GM12801 (cell line): ENCODE results near the gene PRRC2A.

Experiments used
- TF ChIP-seq, protein P1 (sequence below): IDR thresholded peaks from one replicate; pipeline ENCODE4 v1.5.1; 2011; ENCODE audit warnings: control low read depth; ENCODE audit not compliant: insufficient read length; ENCODE audit errors: extremely low read depth

PRRC2A gene

DNA sequence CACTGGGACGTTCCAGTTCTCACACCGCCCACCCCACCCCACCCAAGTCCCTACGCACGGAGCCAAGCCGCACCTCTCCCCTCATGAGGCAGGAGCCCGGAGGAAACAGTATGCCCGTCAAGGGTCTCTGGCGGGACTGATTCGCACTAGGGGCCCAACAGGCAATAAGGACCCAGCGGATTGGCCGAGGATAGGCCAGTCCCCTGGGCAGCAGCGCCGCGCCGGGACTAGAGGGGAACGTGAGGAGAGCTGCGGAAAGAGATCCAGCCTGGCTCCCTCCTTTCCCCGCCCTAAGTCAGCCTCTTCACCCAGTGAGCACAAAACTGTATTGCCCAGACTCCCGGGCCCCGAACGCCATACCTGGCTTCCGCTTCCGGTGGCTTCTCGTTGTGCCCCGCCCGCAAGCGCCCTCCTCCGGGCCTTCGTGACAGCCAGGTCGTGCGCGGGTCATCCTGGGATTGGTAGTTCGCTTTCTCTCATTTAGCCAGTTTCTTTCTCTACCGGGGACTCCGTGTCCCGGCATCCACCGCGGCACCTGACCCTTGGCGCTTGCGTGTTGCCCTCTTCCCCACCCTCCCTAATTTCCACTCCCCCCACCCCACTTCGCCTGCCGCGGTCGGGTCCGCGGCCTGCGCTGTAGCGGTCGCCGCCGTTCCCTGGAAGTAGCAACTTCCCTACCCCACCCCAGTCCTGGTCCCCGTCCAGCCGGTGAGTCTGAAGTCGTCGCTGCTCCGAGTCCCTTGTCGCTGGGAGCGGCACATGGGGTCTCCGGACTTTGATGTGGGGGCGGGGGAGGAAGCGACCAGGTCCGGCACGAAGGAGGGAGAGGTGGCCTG is 45.2 kb downstream of the PRRC2A start, which contains the start of gene CSNK2B:
Gene CSNK2B (plus strand): TSS at position 580 of the 836 bp plus-strand sequence. CDS start 752 bp downstream, outside the sequence.
- TF ChIP-seq, protein P1, sequence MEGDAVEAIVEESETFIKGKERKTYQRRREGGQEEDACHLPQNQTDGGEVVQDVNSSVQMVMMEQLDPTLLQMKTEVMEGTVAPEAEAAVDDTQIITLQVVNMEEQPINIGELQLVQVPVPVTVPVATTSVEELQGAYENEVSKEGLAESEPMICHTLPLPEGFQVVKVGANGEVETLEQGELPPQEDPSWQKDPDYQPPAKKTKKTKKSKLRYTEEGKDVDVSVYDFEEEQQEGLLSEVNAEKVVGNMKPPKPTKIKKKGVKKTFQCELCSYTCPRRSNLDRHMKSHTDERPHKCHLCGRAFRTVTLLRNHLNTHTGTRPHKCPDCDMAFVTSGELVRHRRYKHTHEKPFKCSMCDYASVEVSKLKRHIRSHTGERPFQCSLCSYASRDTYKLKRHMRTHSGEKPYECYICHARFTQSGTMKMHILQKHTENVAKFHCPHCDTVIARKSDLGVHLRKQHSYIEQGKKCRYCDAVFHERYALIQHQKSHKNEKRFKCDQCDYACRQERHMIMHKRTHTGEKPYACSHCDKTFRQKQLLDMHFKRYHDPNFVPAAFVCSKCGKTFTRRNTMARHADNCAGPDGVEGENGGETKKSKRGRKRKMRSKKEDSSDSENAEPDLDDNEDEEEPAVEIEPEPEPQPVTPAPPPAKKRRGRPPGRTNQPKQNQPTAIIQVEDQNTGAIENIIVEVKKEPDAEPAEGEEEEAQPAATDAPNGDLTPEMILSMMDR: no peak

DNA sequence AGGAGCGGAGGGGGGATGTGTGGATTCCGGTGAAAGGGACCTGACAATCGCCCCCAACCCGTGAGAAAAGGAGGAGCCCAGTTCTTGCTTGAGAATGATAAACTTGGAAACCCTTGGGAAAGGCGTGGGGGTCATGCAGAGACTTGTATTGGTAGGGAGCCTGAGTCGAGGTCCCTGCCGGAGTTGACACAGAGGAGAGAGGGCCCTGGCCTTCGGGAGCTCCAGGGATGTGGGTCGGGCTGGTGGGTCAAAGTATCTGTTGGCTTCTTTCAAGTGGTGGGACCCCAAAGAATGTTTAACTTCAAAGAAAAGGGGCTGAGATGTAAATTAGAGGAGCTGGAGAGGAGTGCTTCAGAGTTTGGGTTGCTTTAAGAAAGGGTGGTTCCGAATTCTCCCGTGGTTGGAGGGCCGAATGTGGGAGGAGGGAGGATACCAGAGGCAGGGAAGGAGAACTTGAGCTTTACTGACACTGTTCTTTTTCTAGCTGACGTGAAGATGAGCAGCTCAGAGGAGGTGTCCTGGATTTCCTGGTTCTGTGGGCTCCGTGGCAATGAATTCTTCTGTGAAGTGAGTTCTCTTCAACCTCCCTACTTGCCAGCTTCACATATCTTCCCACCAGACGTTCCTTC is 45.9 kb downstream of the PRRC2A start:
- TF ChIP-seq, protein P1: no peak

GRCh38 chr6:31669676-31670075 is 49.2 kb downstream of the PRRC2A start, which contains the start of gene LY6G5B:
Gene LY6G5B, plus strand, starts transcription at chr6:31669976. Its CDS starts 975 bp downstream, at chr6:31670951.
- TF ChIP-seq, protein P1: no peak

- TF ChIP-seq, protein P1: no peak
These were observed 55.9 kb downstream of the PRRC2A start for GRCh38 chr6:31676322-31676903.

DNA sequence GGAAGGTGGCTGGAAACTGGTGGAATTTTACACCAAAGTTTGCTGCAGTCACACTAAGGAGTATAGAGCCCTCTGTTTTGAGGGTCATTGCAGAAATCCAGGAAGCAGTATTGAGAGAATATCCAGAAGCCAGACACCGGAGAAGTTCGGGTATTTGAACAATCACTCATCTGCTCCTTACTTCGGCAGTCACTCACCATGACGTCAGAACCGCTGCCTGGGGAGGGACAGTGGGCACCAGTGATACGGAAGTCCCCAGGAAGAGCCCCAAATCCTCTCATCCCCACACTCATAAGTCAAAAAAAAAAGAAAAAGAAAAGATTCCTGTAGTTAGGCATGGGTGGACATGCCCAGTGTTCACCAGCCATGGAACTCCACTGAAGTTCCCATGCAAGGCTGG is 56.4 kb downstream of the PRRC2A start:
- TF ChIP-seq, protein P1: no peak

- TF ChIP-seq, protein P1: no peak
These were observed 57.4 kb downstream of the PRRC2A start for GRCh38 chr6:31677955-31678354.

DNA sequence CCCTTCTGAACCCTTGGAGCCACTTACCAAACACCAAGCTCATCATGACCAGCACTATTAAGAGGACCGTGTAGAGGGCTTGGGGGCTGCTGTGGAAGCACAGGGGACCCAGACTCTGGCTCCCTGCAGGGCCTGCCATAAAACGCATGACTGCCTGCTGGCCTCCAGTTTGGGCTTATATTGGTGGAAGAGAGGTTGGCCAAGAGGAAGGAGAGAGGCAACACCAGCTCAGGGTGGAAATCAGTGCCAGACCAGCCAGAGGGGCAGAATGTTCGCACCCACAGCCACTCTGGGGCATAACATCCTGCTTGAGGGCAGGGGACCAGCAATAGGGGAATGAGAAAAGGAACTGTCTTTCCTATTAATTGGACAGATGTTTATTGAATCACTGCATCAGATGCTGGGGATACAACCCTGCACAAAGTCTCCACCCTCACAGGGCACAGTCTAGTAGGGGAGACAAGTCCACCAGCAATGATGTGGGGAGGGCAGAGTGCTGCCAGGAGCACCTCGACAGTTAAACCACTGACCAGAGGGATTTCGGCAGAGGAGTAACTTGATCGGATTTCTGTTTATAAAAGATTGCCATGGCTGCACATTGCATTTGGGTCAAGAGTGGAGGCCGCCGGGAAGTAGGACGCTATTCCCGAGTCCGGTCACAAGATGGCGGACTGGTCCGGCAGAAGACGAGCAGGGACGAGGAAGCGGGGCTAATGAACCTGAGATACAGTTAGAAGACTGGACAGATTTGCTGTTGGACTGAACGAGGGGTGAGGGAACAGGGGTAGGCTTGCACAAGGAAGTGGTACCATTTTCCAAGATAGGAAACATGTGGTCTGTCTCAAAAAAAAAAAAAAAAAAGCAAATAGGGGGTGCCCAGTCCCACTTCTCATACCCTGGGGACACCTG is 60.0 kb downstream of the PRRC2A start, which contains the start of gene LY6G5C:
Gene LY6G5C (minus strand): TSS at position 842 of the 909 bp plus-strand sequence. CDS start 694 bp downstream, at position 148.
- TF ChIP-seq, protein P1: no peak
